IMR-90 (cell line): Measurements from ENCODE around the gene PLXND1. TPM values are rescaled to one million over a fixed set of nuclear protein-coding genes. Genes with fewer than 3 reads are reported as not detected.

Experiments
- ATAC-seq: fragments of 200-7000 bp; cut with Tn5 transposase; 2 replicates; pipeline ENCODE4 v1.9.1; 2020; ENCODE audit warnings: low read depth, mild to moderate bottlenecking, moderate library complexity
- BruUV-seq: library from RNA; stranded (reverse); fragments of 400-500 nt; replicated peaks from 2 replicates; lab custom pipeline; 2021; lab: Mats Ljungman, UMichigan
- CTCF ChIA-PET: fragments of 300-600 bp; formaldehyde crosslinking; extraction: SDS; loops from one replicate; lab custom pipeline; 2021; ENCODE audit warnings: antibody characterized with exemption; lab: Yijun Ruan, JAX
- POLR2A ChIA-PET: fragments of 300-600 bp; sonication (Branson Sonifier 250); formaldehyde crosslinking; loops from one replicate; lab custom pipeline; 2022; ENCODE audit warnings: antibody characterized with exemption; ENCODE audit not compliant: unreplicated experiment; lab: Charles Lee
- DNase-seq: peaks from one replicate; pipeline ENCODE4 v3.0.0; 2013
- H2AFZ ChIP-seq: replicated peaks from 2 replicates; pipeline ENCODE3; 2013; ENCODE audit warnings: low read length, mild to moderate bottlenecking; ENCODE audit not compliant: poor library complexity
- H2AK5ac ChIP-seq: 2 replicates; pipeline ENCODE4 v1.6.1; 2013; ENCODE audit warnings: low read depth, low read length, inconsistent platforms
- H2AK9ac ChIP-seq: replicated peaks from 2 replicates; pipeline ENCODE3; 2013; ENCODE audit warnings: mild to moderate bottlenecking, low read depth, low read length, moderate library complexity; ENCODE audit not compliant: poor library complexity
- H2BK120ac ChIP-seq: 2 replicates; pipeline ENCODE4 v1.6.1; 2013; ENCODE audit warnings: low read depth, low read length, inconsistent platforms
- H2BK15ac ChIP-seq: 3 replicates; pipeline ENCODE4 v1.6.1; 2013; ENCODE audit warnings: low read depth, low read length, inconsistent platforms
- H2BK20ac ChIP-seq: 2 replicates; pipeline ENCODE4 v1.6.1; 2013; ENCODE audit warnings: low read depth, mild to moderate bottlenecking, inconsistent platforms, low read length, moderate library complexity
- H2BK5ac ChIP-seq: 2 replicates; pipeline ENCODE4 v1.6.1; 2013; ENCODE audit warnings: mild to moderate bottlenecking, low read depth, low read length, inconsistent platforms; ENCODE audit not compliant: poor library complexity, severe bottlenecking
- H3K14ac ChIP-seq: replicated peaks from 2 replicates; pipeline ENCODE4 v1.6.1; 2013; ENCODE audit warnings: low read depth, low read length, inconsistent platforms
- H3K18ac ChIP-seq: 2 replicates; pipeline ENCODE4 v1.6.1; 2013; ENCODE audit warnings: low read depth, low read length, control low read depth
- H3K23ac ChIP-seq: 2 replicates; pipeline ENCODE4 v1.6.1; 2013; ENCODE audit warnings: low read depth, low read length, inconsistent platforms
- H3K27ac ChIP-seq: 2 replicates; pipeline ENCODE4 v1.5.1; 2013; ENCODE audit warnings: mild to moderate bottlenecking, control low read depth, low read length; ENCODE audit not compliant: insufficient read depth
- H3K27me3 ChIP-seq: 2 replicates; pipeline ENCODE4 v1.6.1; 2013; ENCODE audit warnings: low read length; ENCODE audit not compliant: control insufficient read depth, insufficient read depth
- H3K36me3 ChIP-seq: 2 replicates; pipeline ENCODE4 v1.6.1; 2013; ENCODE audit warnings: low read length, mixed read lengths; ENCODE audit not compliant: control insufficient read depth, insufficient read depth
- H3K4ac ChIP-seq: 2 replicates; pipeline ENCODE4 v1.6.1; 2013; ENCODE audit warnings: low read depth, low read length, inconsistent platforms
- H3K4me1 ChIP-seq: 2 replicates; pipeline ENCODE4 v1.6.1; 2013; ENCODE audit warnings: low read length, mixed read lengths; ENCODE audit not compliant: control insufficient read depth, insufficient read depth
- H3K4me2 ChIP-seq: 2 replicates; pipeline ENCODE4 v1.6.1; 2013; ENCODE audit warnings: low read depth, mild to moderate bottlenecking, control low read depth, low read length, moderate library complexity
- H3K4me3 ChIP-seq: 2 replicates; pipeline ENCODE4 v1.5.1; 2013; ENCODE audit warnings: low read depth, mild to moderate bottlenecking, control low read depth, low read length, moderate library complexity; ENCODE audit not compliant: insufficient read depth
- H3K56ac ChIP-seq: 2 replicates; pipeline ENCODE4 v1.6.1; 2013; ENCODE audit warnings: low read length, inconsistent platforms; ENCODE audit not compliant: insufficient read depth; ENCODE audit errors: extremely low read depth
- H3K79me1 ChIP-seq, 2 experiments: 2 replicates each; pipeline ENCODE4 v1.6.1; 2013; ENCODE audit warnings: low read length in 2 of 2, inconsistent platforms in 1 of 2, low read depth in 1 of 2
- H3K9ac ChIP-seq: 2 replicates; pipeline ENCODE4 v1.6.1; 2013; ENCODE audit warnings: low read depth, low read length, control low read depth
- H3K9me1 ChIP-seq: 2 replicates; pipeline ENCODE4 v1.6.1; 2013; ENCODE audit warnings: low read length, inconsistent platforms; ENCODE audit not compliant: insufficient read depth
- H3K9me3 ChIP-seq: 2 replicates; pipeline ENCODE4 v1.6.1; 2013; ENCODE audit warnings: low read length; ENCODE audit not compliant: control insufficient read depth, insufficient read depth
- H4K20me1 ChIP-seq: 2 replicates; pipeline ENCODE4 v1.6.1; 2013; ENCODE audit warnings: low read length, inconsistent platforms; ENCODE audit not compliant: insufficient read depth
- H4K5ac ChIP-seq: 2 replicates; pipeline ENCODE4 v1.6.1; 2013; ENCODE audit warnings: mild to moderate bottlenecking, low read depth, low read length, control low read depth
- H4K8ac ChIP-seq, 2 experiments: 2 replicates each; pipeline ENCODE4 v1.6.1; 2013; ENCODE audit warnings: low read depth in 2 of 2, low read length in 2 of 2, control low read depth in 1 of 2, inconsistent platforms in 1 of 2
- H4K91ac ChIP-seq: 2 replicates; pipeline ENCODE4 v1.6.1; 2013; ENCODE audit warnings: low read depth, low read length, inconsistent platforms; ENCODE audit not compliant: insufficient read depth
- BHLHE40 ChIP-seq: fragments of 150-350 bp; IDR thresholded peaks from 2 replicates; pipeline ENCODE4 v1.6.1; 2016; ENCODE audit warnings: mild to moderate bottlenecking, low read depth, low read length
- CTCF ChIP-seq: conservative IDR thresholded peaks from 2 replicates; pipeline ENCODE4 v1.5.1; 2012; ENCODE audit warnings: mild to moderate bottlenecking, low read depth, low read length, improper control_type of control experiment
- FOS ChIP-seq: fragments of 150-350 bp; IDR thresholded peaks from 2 replicates; pipeline ENCODE4 v1.6.1; 2016; ENCODE audit warnings: low read depth, low read length
- MAFK ChIP-seq: IDR thresholded peaks from 2 replicates; pipeline ENCODE4 v1.6.1; 2012; ENCODE audit warnings: low read depth, low read length, improper control_type of control experiment
- MAZ ChIP-seq: IDR thresholded peaks from 2 replicates; pipeline ENCODE4 v1.6.1; 2012; ENCODE audit warnings: low read depth, mild to moderate bottlenecking, low read length, improper control_type of control experiment, moderate library complexity, borderline replicate concordance
- POLR2A ChIP-seq: IDR thresholded peaks from 2 replicates; pipeline ENCODE4 v1.6.1; 2012; ENCODE audit warnings: mild to moderate bottlenecking, low read depth, low read length
- RAD21 ChIP-seq: IDR thresholded peaks from 2 replicates; pipeline ENCODE4 v1.6.1; 2012; ENCODE audit warnings: low read length, improper control_type of control experiment
- RCOR1 ChIP-seq: IDR thresholded peaks from 2 replicates; pipeline ENCODE4 v1.6.1; 2012; ENCODE audit warnings: mild to moderate bottlenecking, low read length, improper control_type of control experiment; ENCODE audit not compliant: insufficient replicate concordance
- USF2 ChIP-seq: fragments of 150-350 bp; IDR thresholded peaks from 2 replicates; pipeline ENCODE4 v1.6.1; 2017; ENCODE audit warnings: mild to moderate bottlenecking, antibody characterized with exemption, low read length, low read depth
- WGBS, 2 experiments: methylation state at CpG; one replicate each; pipeline versions ENCODE4 v1.1.5 to v1.1.7; 2013; ENCODE audit warnings: missing lambda C conversion rate in 2 of 2; ENCODE audit not compliant: insufficient read length in 1 of 2; ENCODE audit errors: extremely low coverage in 2 of 2; 5-methylcytosine and 5-hydroxymethylcytosine counted together
- dilution Hi-C: fragments of 300-500 bp; cut with HindIII; formaldehyde crosslinking; loops from one replicate; pipeline ENCODE4 v1.14.3; 2018; ENCODE audit warnings: low sequenced_read_pairs; ENCODE audit not compliant: unreplicated experiment
- in situ Hi-C: fragments of 300-500 bp; cut with MboI; formaldehyde crosslinking; loops from 3 replicates; pipeline ENCODE4 v1.14.3; 2019; ENCODE audit warnings: low sequenced_read_pairs, inconsistent platforms, mixed read lengths
- intact Hi-C: fragments of 100-400 bp; cut with micrococcal nuclease; formaldehyde crosslinking; loops from 2 replicates; pipeline ENCODE4 v1.10.0; 2022
- polyA plus RNA-seq, 3 experiments: library from polyadenylated mRNA; depleted of rRNA; stranded (reverse); fragments of >200 nt; gene quantifications; 2 replicates each; pipeline ENCODE4 v1.2.3, GENCODE V29; 2012; ENCODE audit warnings: low replicate concordance in 1 of 3
- total RNA-seq: library from RNA; depleted of rRNA; stranded (reverse); fragments of >200 nt; gene quantifications from 2 replicates; pipeline ENCODE4 v1.2.3, GENCODE V29; 2012
- TF ChIP-seq, protein P1 (sequence below): fragments of 150-350 bp; IDR thresholded peaks from 2 replicates; pipeline ENCODE4 v1.6.1; 2016; ENCODE audit warnings: low read depth, mild to moderate bottlenecking, low read length, moderate library complexity, borderline replicate concordance

PLXND1 gene
- total and polyA plus RNA-seq, 2 of the 4 experiments (the other 2 are of a cell fraction) = 19.2 to 67.1 TPM

DNA sequence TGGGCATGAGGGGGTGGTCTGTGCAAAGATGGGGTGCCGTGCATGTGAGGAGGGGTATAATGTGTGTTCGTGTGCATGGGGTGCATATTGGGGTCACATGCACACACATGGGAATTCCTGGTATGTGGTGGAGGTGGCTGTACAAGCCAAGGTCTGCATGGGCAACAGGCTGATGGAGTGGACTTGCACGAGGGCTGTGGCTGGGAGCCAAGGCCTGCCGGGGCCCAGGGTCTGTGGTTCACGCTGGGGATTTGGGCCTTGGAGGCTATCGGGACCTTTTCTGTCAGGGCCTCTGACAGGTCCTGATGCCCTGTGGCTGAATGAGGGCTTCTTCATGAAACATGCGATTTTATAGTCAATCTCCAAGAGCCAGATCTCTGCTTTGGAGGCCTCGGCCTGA lies 9.8 kb upstream of the PLXND1 start:
- H2BK5ac ChIP-seq = no peak overlapping the region
- no peak overlapping the region for H3K23ac ChIP-seq
- peak overlapping the region; percentile 54; the same call in 1 of the 2 replicates for H2AK5ac ChIP-seq
- no peaks in the 10 kb centered on the region; a peak in 1 of 4 replicates for H3K79me1 ChIP-seq
- WGBS, 2 experiments = 44% methylated on average over 6 of the region's 8 CpGs; no CpG with 5 or more reads in 1 of the 2 experiments
- H3K4me2 ChIP-seq = no peak overlapping the region
- peak overlapping the region; percentile 35; the same call in 1 of the 2 replicates for H3K4ac ChIP-seq
- ChIA-PET CTCF (no interaction called here), POLR2A (no interaction called here)
- no peaks in the 10 kb centered on the region for H3K27me3 ChIP-seq
- dilution Hi-C loops (no loop called here), intact Hi-C loops (no loop called here), in situ Hi-C loops (loop anchor here (25.0 kb wide), 1 partner anchor 229 kb away; no protein-coding TSS in a partner anchor)
- H2AFZ ChIP-seq = peak overlapping the region; percentile 61
- 0 out of 2 replicates have a peak overlapping the region, but pooled peaks have one; percentile 4 for H2BK120ac ChIP-seq
- H4K5ac ChIP-seq = no peak overlapping the region
- BruUV-seq = no TSS peak
- no peak overlapping the region; the same call in 1 of the 2 replicates for H3K14ac ChIP-seq
- no peak overlapping the region for H2BK20ac ChIP-seq
- ATAC-seq = no peak
- H3K18ac ChIP-seq = no peak overlapping the region
- H4K8ac ChIP-seq = 0 out of 4 replicates have a peak overlapping the region, but pooled peaks of 1 of the 2 experiments have one; percentile 10
- DNase-seq = no peak
- TF ChIP-seq POLR2A (no peak), BHLHE40 (no peak), MAFK (no peak), RCOR1 (no peak), MAZ (no peak), USF2 (no peak), RAD21 (no peak), CTCF (no peak), FOS (no peak)
- TF ChIP-seq, protein P1, sequence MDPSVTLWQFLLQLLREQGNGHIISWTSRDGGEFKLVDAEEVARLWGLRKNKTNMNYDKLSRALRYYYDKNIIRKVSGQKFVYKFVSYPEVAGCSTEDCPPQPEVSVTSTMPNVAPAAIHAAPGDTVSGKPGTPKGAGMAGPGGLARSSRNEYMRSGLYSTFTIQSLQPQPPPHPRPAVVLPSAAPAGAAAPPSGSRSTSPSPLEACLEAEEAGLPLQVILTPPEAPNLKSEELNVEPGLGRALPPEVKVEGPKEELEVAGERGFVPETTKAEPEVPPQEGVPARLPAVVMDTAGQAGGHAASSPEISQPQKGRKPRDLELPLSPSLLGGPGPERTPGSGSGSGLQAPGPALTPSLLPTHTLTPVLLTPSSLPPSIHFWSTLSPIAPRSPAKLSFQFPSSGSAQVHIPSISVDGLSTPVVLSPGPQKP = no peak
- no peaks in the 10 kb centered on the region for H3K9me3 ChIP-seq
- no peak overlapping the region for H3K4me3 ChIP-seq
- no peaks in the 10 kb centered on the region for H4K20me1 ChIP-seq
- peak overlapping the region; percentile 37 for H2AK9ac ChIP-seq
- no peak overlapping the region for H2BK15ac ChIP-seq
- peaks cover 12% of the 10 kb centered on the region for H3K4me1 ChIP-seq
- H3K9ac ChIP-seq = no peak overlapping the region
- H3K9me1 ChIP-seq = peaks cover 15% of the 10 kb centered on the region
- no peak overlapping the region for H4K91ac ChIP-seq
- no peak overlapping the region for H3K56ac ChIP-seq
- no peak overlapping the region for H3K27ac ChIP-seq
- no peaks in the 10 kb centered on the region for H3K36me3 ChIP-seq
